SU-DHL-6 (cell line): ENCODE measurements around the gene E2F6.

ENCODE experiments used
- H2AFZ ChIP-seq: fragments of 200-600 bp; sonication (generic); 2 replicates; pipeline ENCODE4 v1.6.1; 2014; ENCODE audit warnings: low read depth, mild to moderate bottlenecking, moderate library complexity, mixed read lengths, antibody characterized with exemption, low read length; ENCODE audit not compliant: severe bottlenecking
- H3F3A ChIP-seq: fragments of 200-600 bp; shearing (Covaris generic); 2 replicates; pipeline ENCODE4 v1.6.0; 2016; ENCODE audit warnings: antibody characterized with exemption, mild to moderate bottlenecking; ENCODE audit not compliant: insufficient read depth
- H3K27ac ChIP-seq: fragments of 200-600 bp; sonication (generic); 2 replicates; pipeline ENCODE4 v1.5.1; 2016; ENCODE audit warnings: low read depth, mild to moderate bottlenecking, low read length, moderate library complexity, mixed read lengths
- H3K27me3 ChIP-seq: fragments of 200-600 bp; sonication (generic), shearing (Covaris generic); 2 replicates; pipeline ENCODE4 v1.6.0; 2014; ENCODE audit warnings: mild to moderate bottlenecking, low read length
- H3K36me3 ChIP-seq: fragments of 200-600 bp; sonication (generic); 2 replicates; pipeline ENCODE4 v1.6.1; 2014; ENCODE audit warnings: mild to moderate bottlenecking, low read length, mixed read lengths
- H3K4me2 ChIP-seq: fragments of 300-600, 200-600 bp; shearing (Covaris generic), sonication (generic); 2 replicates; pipeline ENCODE4 v1.6.0; 2014; ENCODE audit warnings: low read length, low read depth, mild to moderate bottlenecking; ENCODE audit not compliant: poor library complexity, severe bottlenecking
- H3K4me3 ChIP-seq: fragments of 200-600 bp; sonication (generic); 2 replicates; pipeline ENCODE4 v1.5.1; 2014; ENCODE audit warnings: antibody characterized with exemption, low read length, mild to moderate bottlenecking, mixed read lengths; ENCODE audit not compliant: insufficient read depth, poor library complexity, severe bottlenecking
- H3K79me2 ChIP-seq: fragments of 200-600 bp; sonication (generic); 2 replicates; pipeline ENCODE4 v1.6.1; 2014; ENCODE audit warnings: mild to moderate bottlenecking, low read length, moderate library complexity; ENCODE audit not compliant: insufficient read depth
- H3K9ac ChIP-seq: fragments of 200-600 bp; sonication (generic); 2 replicates; pipeline ENCODE4 v1.7.0; 2014; ENCODE audit warnings: mild to moderate bottlenecking, low read length
- H3K9me2 ChIP-seq: fragments of 200-600 bp; sonication (generic); replicated peaks from 2 replicates; pipeline ENCODE4 v1.6.1; 2014; ENCODE audit warnings: low read length; ENCODE audit not compliant: insufficient read depth
- H3K9me3 ChIP-seq: fragments of 200-600 bp; sonication (generic); 2 replicates; pipeline ENCODE4 v1.6.1; 2014; ENCODE audit warnings: low read length, mixed read lengths; ENCODE audit not compliant: insufficient read depth
- H4K20me1 ChIP-seq: fragments of 200-600 bp; sonication (generic); 2 replicates; pipeline ENCODE4 v1.6.1; 2014; ENCODE audit warnings: low read depth, mild to moderate bottlenecking, antibody characterized with exemption, low read length, moderate library complexity, mixed read lengths
- EZH2phosphoT487 ChIP-seq: fragments of 200-600 bp; sonication (generic), shearing (Covaris generic); conservative IDR thresholded peaks from 2 replicates; pipeline ENCODE4 v1.6.1; 2018; ENCODE audit warnings: mild to moderate bottlenecking, antibody characterized with exemption, low read length, moderate library complexity, mixed read lengths
- TF ChIP-seq, protein P1 (sequence below): fragments of 200-600 bp; sonication (generic); IDR thresholded peaks from one replicate; pipeline ENCODE4 v1.5.1; 2017; ENCODE audit warnings: antibody characterized with exemption, mild to moderate bottlenecking, low read length, moderate library complexity; ENCODE audit not compliant: insufficient read depth, poor library complexity, severe bottlenecking

Gene E2F6

DNA sequence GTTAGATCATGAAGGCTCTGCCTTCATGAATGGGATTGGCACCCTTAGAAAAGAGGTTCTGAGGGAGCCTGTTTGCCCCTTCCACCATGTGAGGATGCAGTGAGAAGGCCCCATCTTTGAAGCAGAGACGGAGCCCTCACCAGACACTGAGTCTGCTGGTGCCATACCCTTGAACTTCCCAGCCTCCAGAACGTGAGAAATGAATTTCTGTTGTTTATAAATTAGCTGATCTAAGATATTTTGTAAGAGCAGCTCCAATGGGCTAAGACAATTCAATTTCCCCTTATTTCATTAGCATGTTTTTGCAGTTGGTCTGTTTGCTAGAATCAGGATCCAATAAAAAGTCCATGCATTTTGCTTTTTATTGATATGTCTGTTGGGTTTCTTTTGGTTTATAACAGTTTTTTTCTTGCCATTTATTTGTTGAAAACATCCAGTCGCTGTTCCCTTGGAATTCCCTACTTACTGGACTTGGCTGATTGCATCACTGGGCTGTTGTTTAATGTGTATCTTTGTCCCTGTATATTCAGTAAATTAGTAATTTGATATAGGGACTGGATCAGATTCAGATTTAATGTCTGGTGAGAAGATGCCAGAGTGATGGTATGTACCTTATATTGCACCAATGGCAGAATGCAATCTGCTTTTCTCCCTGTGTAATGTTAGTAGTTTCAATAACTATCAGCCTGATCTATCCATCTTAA lies 43.8 kb upstream of the E2F6 start:
- no peaks in the 10 kb centered on the region for H3K9me2 ChIP-seq
- H3K9ac ChIP-seq = no peak overlapping the region
- no peaks in the 10 kb centered on the region for H3K9me3 ChIP-seq
- no peak for TF ChIP-seq EZH2phosphoT487
- TF ChIP-seq, protein P1, sequence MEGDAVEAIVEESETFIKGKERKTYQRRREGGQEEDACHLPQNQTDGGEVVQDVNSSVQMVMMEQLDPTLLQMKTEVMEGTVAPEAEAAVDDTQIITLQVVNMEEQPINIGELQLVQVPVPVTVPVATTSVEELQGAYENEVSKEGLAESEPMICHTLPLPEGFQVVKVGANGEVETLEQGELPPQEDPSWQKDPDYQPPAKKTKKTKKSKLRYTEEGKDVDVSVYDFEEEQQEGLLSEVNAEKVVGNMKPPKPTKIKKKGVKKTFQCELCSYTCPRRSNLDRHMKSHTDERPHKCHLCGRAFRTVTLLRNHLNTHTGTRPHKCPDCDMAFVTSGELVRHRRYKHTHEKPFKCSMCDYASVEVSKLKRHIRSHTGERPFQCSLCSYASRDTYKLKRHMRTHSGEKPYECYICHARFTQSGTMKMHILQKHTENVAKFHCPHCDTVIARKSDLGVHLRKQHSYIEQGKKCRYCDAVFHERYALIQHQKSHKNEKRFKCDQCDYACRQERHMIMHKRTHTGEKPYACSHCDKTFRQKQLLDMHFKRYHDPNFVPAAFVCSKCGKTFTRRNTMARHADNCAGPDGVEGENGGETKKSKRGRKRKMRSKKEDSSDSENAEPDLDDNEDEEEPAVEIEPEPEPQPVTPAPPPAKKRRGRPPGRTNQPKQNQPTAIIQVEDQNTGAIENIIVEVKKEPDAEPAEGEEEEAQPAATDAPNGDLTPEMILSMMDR = no peak
- H3F3A ChIP-seq = no peaks in the 10 kb centered on the region
- no peak overlapping the region for H3K4me2 ChIP-seq
- H4K20me1 ChIP-seq = no peaks in the 10 kb centered on the region
- no peak overlapping the region for H2AFZ ChIP-seq
- H3K79me2 ChIP-seq = no peaks in the 10 kb centered on the region
- H3K4me3 ChIP-seq = no peak overlapping the region
- H3K27ac ChIP-seq = no peak overlapping the region
- no peaks in the 10 kb centered on the region for H3K36me3 ChIP-seq
- no peaks in the 10 kb centered on the region for H3K27me3 ChIP-seq

GRCh38 chr2:11508279-11508678 lies 42.3 kb upstream of the E2F6 start:
- no peak for TF ChIP-seq EZH2phosphoT487
- TF ChIP-seq, protein P1 = no peak
- Histone ChIP-seq H3K27ac (no peak overlapping the region), H3K9me2 (no peaks in the 10 kb centered on the region), H3K4me3 (no peak overlapping the region), H3K9me3 (no peaks in the 10 kb centered on the region), H3K79me2 (no peaks in the 10 kb centered on the region), H3K27me3 (no peaks in the 10 kb centered on the region), H3K36me3 (no peaks in the 10 kb centered on the region), H3K9ac (no peak overlapping the region), H2AFZ (no peak overlapping the region), H3F3A (no peaks in the 10 kb centered on the region), H4K20me1 (no peaks in the 10 kb centered on the region), H3K4me2 (no peak overlapping the region)

DNA sequence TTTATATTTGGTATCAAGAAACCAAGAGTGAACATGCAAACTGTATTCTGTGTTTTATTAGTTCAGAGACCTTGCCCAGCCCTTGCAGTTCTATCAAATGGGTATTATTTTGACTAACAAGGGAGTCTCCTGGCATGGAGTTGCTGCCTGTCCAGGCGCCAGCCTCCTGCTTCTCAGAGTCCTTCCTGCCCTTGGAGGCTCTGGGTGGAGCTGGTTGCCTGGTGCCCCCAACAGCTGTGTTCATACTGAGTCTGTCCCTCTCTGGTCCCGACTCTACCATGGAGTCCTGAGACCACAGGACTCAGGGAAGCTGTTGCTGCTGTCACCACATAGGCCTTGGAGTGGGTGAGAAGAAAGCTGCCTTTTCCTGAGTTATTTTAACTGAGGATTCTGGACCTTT lies 41.6 kb upstream of the E2F6 start:
- no peaks in the 10 kb centered on the region for H3K79me2 ChIP-seq
- H3F3A ChIP-seq = no peaks in the 10 kb centered on the region
- H3K4me2 ChIP-seq = no peak overlapping the region
- no peaks in the 10 kb centered on the region for H3K9me2 ChIP-seq
- no peak for TF ChIP-seq EZH2phosphoT487
- TF ChIP-seq, protein P1 = no peak
- H3K27me3 ChIP-seq = no peaks in the 10 kb centered on the region
- no peaks in the 10 kb centered on the region for H4K20me1 ChIP-seq
- no peak overlapping the region for H3K4me3 ChIP-seq
- H3K9me3 ChIP-seq = no peaks in the 10 kb centered on the region
- no peaks in the 10 kb centered on the region for H3K36me3 ChIP-seq
- no peak overlapping the region for H3K9ac ChIP-seq
- no peak overlapping the region for H3K27ac ChIP-seq
- H2AFZ ChIP-seq = no peak overlapping the region
